HFF-Myc (cell line): ENCODE results near the gene CTDP1.

ENCODE experiments used
- DNase-seq: peaks from one replicate; pipeline ENCODE4 v3.0.0-alpha.2; 2011; ENCODE audit warnings: low read depth; ENCODE audit errors: extremely low read depth
- H3K4me3 ChIP-seq: replicated peaks from 2 replicates; pipeline ENCODE4 v1.5.1; 2011; ENCODE audit warnings: low read depth, mild to moderate bottlenecking, control low read depth, low read length
- TF ChIP-seq, protein P1 (sequence below): IDR thresholded peaks from 2 replicates; pipeline ENCODE4 v1.5.1; 2012; ENCODE audit warnings: mild to moderate bottlenecking, low read depth, low read length, control low read depth; ENCODE audit errors: missing control alignments

The CTDP1 gene

DNA sequence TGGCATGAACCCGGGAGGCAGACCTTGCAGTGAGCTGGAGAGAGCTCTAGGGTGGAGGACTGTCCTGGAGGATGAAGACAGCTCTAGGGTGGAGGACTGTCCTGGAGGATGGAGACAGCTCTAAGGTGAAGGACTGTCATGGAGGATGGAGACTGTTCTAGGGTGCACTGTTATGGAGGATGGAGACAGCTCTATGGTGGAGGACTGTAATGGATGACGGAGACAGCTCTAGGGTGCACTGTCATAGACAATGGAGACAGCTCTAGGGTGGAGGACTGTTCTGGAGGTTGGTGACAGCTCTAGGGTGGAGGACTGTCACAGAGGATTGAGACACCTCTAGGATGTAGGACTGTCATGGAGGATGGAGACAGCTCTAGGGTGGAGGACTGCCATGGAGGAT lies 97.1 kb downstream of the CTDP1 start:
- no peak overlapping the region for H3K4me3 ChIP-seq
- DNase-seq: no peak
- TF ChIP-seq, protein P1, sequence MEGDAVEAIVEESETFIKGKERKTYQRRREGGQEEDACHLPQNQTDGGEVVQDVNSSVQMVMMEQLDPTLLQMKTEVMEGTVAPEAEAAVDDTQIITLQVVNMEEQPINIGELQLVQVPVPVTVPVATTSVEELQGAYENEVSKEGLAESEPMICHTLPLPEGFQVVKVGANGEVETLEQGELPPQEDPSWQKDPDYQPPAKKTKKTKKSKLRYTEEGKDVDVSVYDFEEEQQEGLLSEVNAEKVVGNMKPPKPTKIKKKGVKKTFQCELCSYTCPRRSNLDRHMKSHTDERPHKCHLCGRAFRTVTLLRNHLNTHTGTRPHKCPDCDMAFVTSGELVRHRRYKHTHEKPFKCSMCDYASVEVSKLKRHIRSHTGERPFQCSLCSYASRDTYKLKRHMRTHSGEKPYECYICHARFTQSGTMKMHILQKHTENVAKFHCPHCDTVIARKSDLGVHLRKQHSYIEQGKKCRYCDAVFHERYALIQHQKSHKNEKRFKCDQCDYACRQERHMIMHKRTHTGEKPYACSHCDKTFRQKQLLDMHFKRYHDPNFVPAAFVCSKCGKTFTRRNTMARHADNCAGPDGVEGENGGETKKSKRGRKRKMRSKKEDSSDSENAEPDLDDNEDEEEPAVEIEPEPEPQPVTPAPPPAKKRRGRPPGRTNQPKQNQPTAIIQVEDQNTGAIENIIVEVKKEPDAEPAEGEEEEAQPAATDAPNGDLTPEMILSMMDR: no peak

DNA sequence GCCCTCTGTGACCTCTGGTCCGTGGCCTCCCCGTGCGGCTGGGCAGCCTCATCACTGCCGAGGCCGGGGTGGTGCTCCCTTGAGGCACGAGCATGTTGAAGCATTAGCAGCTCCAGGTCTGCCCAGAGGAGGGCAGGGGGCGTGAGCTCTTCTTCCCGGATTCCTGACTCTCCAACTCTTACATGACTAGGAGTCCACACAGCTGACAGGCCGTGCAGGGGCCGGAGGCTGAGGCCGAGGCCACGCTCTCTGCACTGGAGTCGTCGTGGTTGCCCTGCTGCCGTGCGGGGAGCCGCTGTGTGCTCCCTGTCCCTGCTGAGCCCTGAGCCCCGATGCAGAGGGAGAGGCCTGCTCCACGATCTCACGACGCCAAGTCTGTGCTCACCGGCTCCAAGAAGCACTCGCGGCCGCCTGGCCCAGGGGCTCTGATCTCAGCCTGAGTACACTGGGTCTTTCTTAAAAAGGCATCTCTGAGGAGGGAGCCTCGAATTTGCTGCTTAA lies 98.7 kb downstream of the CTDP1 start:
- H3K4me3 ChIP-seq: no peak overlapping the region
- TF ChIP-seq, protein P1: no peak
- no peak for DNase-seq

DNA sequence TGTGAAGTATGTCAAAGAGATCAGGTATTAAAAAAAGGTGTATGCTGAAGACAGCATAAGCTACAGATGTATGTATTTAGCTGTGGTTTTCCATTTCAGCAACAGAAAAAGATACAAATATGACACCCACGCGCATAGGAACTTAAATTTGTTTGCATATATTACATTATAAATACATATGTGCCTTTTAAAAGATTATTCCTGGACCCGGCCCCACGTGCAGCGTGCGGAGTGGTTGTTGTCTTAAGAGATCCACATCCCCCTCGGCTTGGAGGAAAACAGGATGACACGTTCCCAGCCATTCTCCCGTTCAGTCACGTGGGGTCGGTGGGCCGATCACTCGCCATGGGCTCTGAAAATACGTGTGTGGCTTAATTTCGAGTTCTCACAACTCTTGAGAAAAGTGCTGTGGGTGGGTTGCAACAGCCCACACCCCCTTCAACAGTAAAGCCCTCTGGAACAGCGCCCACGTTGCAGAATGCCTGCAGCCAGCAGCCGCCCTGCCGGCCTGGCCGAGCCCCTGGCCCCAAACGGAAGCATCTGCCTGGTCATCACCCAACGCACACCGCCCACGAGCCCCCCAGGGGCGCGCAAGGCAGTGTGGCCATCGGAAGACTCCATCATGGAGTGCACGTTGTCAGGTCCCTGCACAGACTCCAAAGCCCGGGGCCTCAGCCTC lies 99.6 kb downstream of the CTDP1 start:
- TF ChIP-seq, protein P1: no peak
- no peak for DNase-seq

DNA sequence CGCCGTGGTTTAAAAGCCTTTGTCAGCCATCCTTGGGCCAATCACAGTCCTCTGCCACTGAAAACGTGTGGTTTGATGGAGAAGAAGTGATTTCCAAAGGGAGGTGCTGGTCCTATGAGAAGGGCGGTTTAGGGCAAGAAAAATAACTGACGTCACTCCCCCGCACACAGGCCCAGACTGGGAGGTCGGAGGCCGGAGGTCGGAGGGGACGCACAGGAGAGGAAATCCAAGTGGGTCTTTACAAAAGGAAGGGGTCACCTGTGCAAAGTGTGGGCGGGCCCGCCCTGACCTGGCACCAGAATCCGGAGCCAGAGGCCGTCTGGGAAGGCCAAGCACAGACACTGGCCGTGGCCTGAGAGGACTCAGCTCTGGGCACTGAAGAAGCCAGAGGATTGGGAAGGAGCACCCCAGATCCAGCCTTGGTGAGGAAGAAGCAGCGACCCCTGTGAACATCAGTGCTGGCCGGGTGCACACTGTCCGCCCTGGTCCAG lies 100.1 kb downstream of the CTDP1 start:
- DNase-seq: no peak
- no peak overlapping the region for H3K4me3 ChIP-seq
- TF ChIP-seq, protein P1: no peak

More for the DNA sequence above, 99.6 kb downstream of the CTDP1 start:
- no peak overlapping the region for H3K4me3 ChIP-seq

DNA sequence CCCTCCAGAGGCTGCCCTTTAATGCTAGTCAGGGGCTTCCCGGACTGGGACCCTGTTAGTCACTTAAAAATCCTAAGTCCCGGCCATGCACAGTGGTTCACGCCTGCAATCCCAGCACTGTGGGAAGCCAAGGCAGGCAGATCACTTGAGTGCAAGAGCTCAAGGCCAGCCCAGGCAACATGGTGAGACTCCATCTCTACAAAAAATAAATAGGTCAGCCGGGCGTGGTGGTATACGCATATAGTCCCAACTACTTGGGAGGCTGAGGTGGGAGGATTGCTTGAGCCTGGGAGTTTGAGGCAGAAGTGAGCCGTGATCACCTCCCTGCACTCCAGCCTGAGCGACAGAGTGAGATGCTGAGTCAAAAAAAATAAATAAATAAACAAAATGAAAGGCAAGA lies 100.9 kb downstream of the CTDP1 start:
- no peak overlapping the region for H3K4me3 ChIP-seq
- DNase-seq: no peak
- TF ChIP-seq, protein P1: no peak

DNA sequence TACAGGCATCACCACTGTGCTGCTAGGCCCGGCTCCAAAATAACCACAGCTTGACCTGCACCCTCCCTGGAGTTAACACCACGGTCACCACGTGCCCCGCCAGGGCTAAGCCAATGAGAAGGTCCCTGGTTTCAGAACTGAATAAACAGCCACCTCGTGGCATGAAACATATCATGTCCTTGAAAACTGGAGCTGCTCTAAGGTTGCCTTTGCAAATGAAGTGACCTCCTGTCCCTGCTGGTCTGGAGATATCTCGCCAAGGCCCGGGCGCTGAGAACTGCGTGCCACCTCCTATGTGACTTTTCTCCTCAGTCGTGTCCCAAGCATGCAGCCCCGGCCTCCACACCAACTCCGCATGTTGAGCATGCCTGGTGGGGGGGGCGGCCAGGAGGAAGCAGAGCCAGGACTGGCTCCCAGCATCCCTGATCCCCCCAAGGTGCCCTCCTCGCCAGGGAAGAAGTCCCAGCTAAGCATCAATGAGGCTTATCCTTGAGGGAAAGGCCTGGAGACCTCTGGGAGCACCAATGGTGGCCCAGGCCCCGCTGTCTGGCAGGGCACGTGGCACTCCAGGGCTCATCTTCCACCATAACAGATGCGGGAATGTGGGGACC lies 101.8 kb downstream of the CTDP1 start:
- TF ChIP-seq, protein P1: no peak
- DNase-seq: no peak
- H3K4me3 ChIP-seq: no peak overlapping the region
